GM18526 (cell line): ENCODE results near the gene ATAD1.

Source experiments
- POLR2A ChIP-seq: IDR thresholded peaks from 3 replicates; pipeline ENCODE4 v1.6.1; 2011; ENCODE audit not compliant: insufficient read length; ENCODE audit errors: extremely low read depth

Gene ATAD1

GRCh38 chr10:87702973-87703294, 115.1 kb downstream of the ATAD1 start:
- TF ChIP-seq POLR2A: no peak

GRCh38 chr10:87702260-87702972, 115.6 kb downstream of the ATAD1 start:
- TF ChIP-seq POLR2A: no peak
